K562 (cell line): ENCODE results near the gene KLHL22. TPM values are rescaled to one million over a fixed set of nuclear protein-coding genes. Genes with fewer than 3 reads are reported as not detected.

ENCODE experiments used
- CEBPG ChIP-seq, 3 experiments: fragments of 200-800 bp in 1 of 3; sonication (Bioruptor generic) in 1 of 3; sonication (generic) in 1 of 3; formaldehyde crosslinking in 1 of 3; IDR thresholded peaks in 2 of 3; conservative IDR thresholded peaks in 1 of 3; 2 replicates each; pipeline versions ENCODE4 v1.6.1 to v1.8.0; 2016 to 2022; ENCODE audit warnings: missing compliant biosample characterization in 2 of 3, missing genetic modification characterization in 2 of 3, mild to moderate bottlenecking in 1 of 3, missing genetic modification reagents in 1 of 3
- ETS1 ChIP-seq: conservative IDR thresholded peaks from 2 replicates; pipeline ENCODE4 v1.6.1; 2011; ENCODE audit warnings: low read depth, mild to moderate bottlenecking, low read length; ENCODE audit not compliant: control insufficient read depth
- GATAD2B ChIP-seq: fragments of 450-650 bp; IDR thresholded peaks from 2 replicates; pipeline ENCODE4 v1.6.1; 2017; ENCODE audit warnings: mild to moderate bottlenecking, borderline replicate concordance
- HCFC1 ChIP-seq: IDR thresholded peaks from 2 replicates; pipeline ENCODE4 v1.6.1; 2012; ENCODE audit warnings: low read depth, low read length, improper control_type of control experiment
- IRF9 ChIP-seq: fragments of 450-650 bp; IDR thresholded peaks from 2 replicates; pipeline ENCODE4 v1.6.1; 2016; ENCODE audit warnings: missing biosample characterization, missing genetic modification characterization
- KDM5B ChIP-seq: fragments of 200-600 bp; sonication (generic); IDR thresholded peaks from 2 replicates; pipeline ENCODE4 v1.6.1; 2012; ENCODE audit warnings: low read depth, mild to moderate bottlenecking, moderate library complexity, low read length, control low read depth, inconsistent platforms; ENCODE audit not compliant: insufficient replicate concordance
- L3MBTL2 ChIP-seq: fragments of 450-650 bp; IDR thresholded peaks from 2 replicates; pipeline ENCODE4 v1.6.1; 2016; ENCODE audit warnings: mild to moderate bottlenecking, moderate library complexity
- MAX ChIP-seq: sonication (generic); formaldehyde crosslinking; IDR thresholded peaks from 2 replicates; pipeline ENCODE4 v1.9.0; 2022; ENCODE audit warnings: mild to moderate bottlenecking, missing genetic modification reagents
- NCOA6 ChIP-seq: fragments of 450-650 bp; IDR thresholded peaks from 2 replicates; pipeline ENCODE4 v1.6.1; 2017; ENCODE audit warnings: mild to moderate bottlenecking
- NONO ChIP-seq, 2 experiments: fragments of 200-400 bp in 1 of 2; fragments of 450-650 bp in 1 of 2; formaldehyde crosslinking in 1 of 2; IDR thresholded peaks; 2 replicates each; pipeline ENCODE4 v1.6.1; 2017; ENCODE audit warnings: low read depth in 2 of 2, mild to moderate bottlenecking in 2 of 2, moderate library complexity in 2 of 2, low read length in 1 of 2
- PTTG1 ChIP-seq: fragments of 450-650 bp; IDR thresholded peaks from 2 replicates; pipeline ENCODE4 v1.6.1; 2016; ENCODE audit warnings: low read depth, mild to moderate bottlenecking, missing genetic modification characterization, missing compliant biosample characterization
- RBM39 ChIP-seq: fragments of 200-400 bp; formaldehyde crosslinking; optimal IDR thresholded peaks from 2 replicates; pipeline ENCODE3; 2018; ENCODE audit warnings: low read depth, low read length
- SMARCA4 ChIP-seq: fragments of 450-650 bp; IDR thresholded peaks from 2 replicates; pipeline ENCODE4 v1.6.1; 2016
- TAF15 ChIP-seq: fragments of 200-400 bp; formaldehyde crosslinking; IDR thresholded peaks from 2 replicates; pipeline ENCODE4 v1.6.1; 2017; ENCODE audit warnings: mild to moderate bottlenecking, low read depth, low read length, moderate library complexity
- TAF7 ChIP-seq: fragments of 450-650 bp; IDR thresholded peaks from 2 replicates; pipeline ENCODE4 v1.6.1; 2016; ENCODE audit warnings: missing genetic modification characterization, missing compliant biosample characterization
- ZKSCAN3 ChIP-seq: fragments of 250-450 bp; sonication (Bioruptor Pico); IDR thresholded peaks from 2 replicates; pipeline ENCODE4 v1.4.0; 2020
- ZNF253 ChIP-seq: fragments of 250-450 bp; sonication (Bioruptor Pico); conservative IDR thresholded peaks from 2 replicates; pipeline ENCODE4 v1.6.1; 2021; ENCODE audit warnings: mild to moderate bottlenecking
- ZNF263 ChIP-seq: sonication (generic); formaldehyde crosslinking; IDR thresholded peaks from 2 replicates; pipeline ENCODE4 v1.8.0; 2022; ENCODE audit warnings: mild to moderate bottlenecking, missing genetic modification reagents, borderline replicate concordance
- ZNF449 ChIP-seq: fragments of 250-450 bp; sonication (Bioruptor Pico); IDR thresholded peaks from 2 replicates; pipeline ENCODE4 v1.8.0; 2022; ENCODE audit warnings: moderate library complexity, mild to moderate bottlenecking, inconsistent platforms
- ZNF717 ChIP-seq: fragments of 250-450 bp; sonication (Bioruptor Pico); IDR thresholded peaks from 2 replicates; pipeline ENCODE4 v1.5.0; 2021
- polyA plus RNA-seq, 8 experiments: library from polyadenylated mRNA; depleted of rRNA in 4 of 8; stranded (reverse) in 5 of 8; unstranded in 3 of 8; fragments of >200 nt; fragmentation: Nextera tagmentation in 2 of 8; fragmentation: Illumina TruSeq in 1 of 8; extraction: Ambion mirVana in 2 of 8; extraction: Trizol in 1 of 8; gene quantifications; 2 replicates each; pipeline versions ENCODE4 v1.2.1 to v1.2.3, GENCODE V29; 2011 to 2014; ENCODE audit warnings: inconsistent platforms in 1 of 8, missing spikeins in 1 of 8
- total RNA-seq, 7 experiments: library from RNA; depleted of rRNA in 6 of 7; stranded (reverse); fragments of >200 nt in 6 of 7; fragmentation: Illumina TruSeq in 2 of 7; extraction: Trizol in 2 of 7; gene quantifications; 2 replicates each; pipeline versions ENCODE4 v1.2.1 to v1.2.3, GENCODE V29; 2011 to 2021; ENCODE audit warnings: low replicate concordance in 1 of 7
- TF ChIP-seq, protein P1 (sequence below): fragments of 250-450 bp; sonication (Bioruptor Pico); IDR thresholded peaks from 2 replicates; pipeline ENCODE4 v1.8.0; 2021; ENCODE audit warnings: moderate library complexity, mild to moderate bottlenecking, inconsistent platforms

KLHL22 gene
- total and polyA plus RNA-seq, 9 of the 15 experiments (the other 6 are each of a cell fraction or from before 2014, with no cell fraction given), result 1.3 to 25.6 (median 15.2) TPM

GRCh38 chr22:20449819-20450550 is 45.6 kb downstream of the KLHL22 start (continued):
- TF ChIP-seq CEBPG (CRISPR knock-in tag; IDR thresholded peaks at IDR 0.05) (no peak), CEBPG (tag; conservative IDR thresholded peaks at IDR 0.05 in 1 of 2, IDR thresholded peaks at IDR 0.05 in 1 of 2) (no peak), IRF9 (tag) (no peak), HCFC1 (no peak), NONO (IDR thresholded peaks at IDR 0.05; ENCODE audit: low read depth in 2 of 2, low read length in 1 of 2) (no peak), ZNF717 (CRISPR knock-in tag) (peak; percentile 58; the same call in 1 of the 2 replicates), ZNF449 (CRISPR knock-in tag) (no peak), RBM39 (no peak), TAF7 (tag) (no peak), L3MBTL2 (no peak; the same call in 1 of the 2 replicates), GATAD2B (no peak), ZNF253 (CRISPR knock-in tag) (no peak), MAX (CRISPR knock-in tag) (no peak), ZKSCAN3 (CRISPR knock-in tag) (no peak), KDM5B (peak; percentile 18), ZNF263 (CRISPR knock-in tag) (no peak), ETS1 (no peak), SMARCA4 (no peak), TAF15 (no peak), NCOA6 (no peak), PTTG1 (tag) (no peak)
- TF ChIP-seq, protein P1, sequence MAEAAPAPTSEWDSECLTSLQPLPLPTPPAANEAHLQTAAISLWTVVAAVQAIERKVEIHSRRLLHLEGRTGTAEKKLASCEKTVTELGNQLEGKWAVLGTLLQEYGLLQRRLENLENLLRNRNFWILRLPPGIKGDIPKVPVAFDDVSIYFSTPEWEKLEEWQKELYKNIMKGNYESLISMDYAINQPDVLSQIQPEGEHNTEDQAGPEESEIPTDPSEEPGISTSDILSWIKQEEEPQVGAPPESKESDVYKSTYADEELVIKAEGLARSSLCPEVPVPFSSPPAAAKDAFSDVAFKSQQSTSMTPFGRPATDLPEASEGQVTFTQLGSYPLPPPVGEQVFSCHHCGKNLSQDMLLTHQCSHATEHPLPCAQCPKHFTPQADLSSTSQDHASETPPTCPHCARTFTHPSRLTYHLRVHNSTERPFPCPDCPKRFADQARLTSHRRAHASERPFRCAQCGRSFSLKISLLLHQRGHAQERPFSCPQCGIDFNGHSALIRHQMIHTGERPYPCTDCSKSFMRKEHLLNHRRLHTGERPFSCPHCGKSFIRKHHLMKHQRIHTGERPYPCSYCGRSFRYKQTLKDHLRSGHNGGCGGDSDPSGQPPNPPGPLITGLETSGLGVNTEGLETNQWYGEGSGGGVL (CRISPR knock-in tag), result no peak
